ENCODE results near the gene GDF10.

- TF ChIP-seq ZNF256 (CRISPR knock-in tag; conservative IDR thresholded peaks at IDR 0.05): no peak
- no peak for TF ChIP-seq AKNA (CRISPR knock-in tag; IDR thresholded peaks at IDR 0.05; ENCODE audit: borderline replicate concordance)
- no peak for TF ChIP-seq PHF8 (CRISPR knock-in tag; IDR thresholded peaks at IDR 0.05)
- TF ChIP-seq ZNF550 (CRISPR knock-in tag; IDR thresholded peaks at IDR 0.05; ENCODE audit: borderline replicate concordance): no peak
- TF ChIP-seq ZNF317 (CRISPR knock-in tag; IDR thresholded peaks at IDR 0.05): no peak
These were observed 56.7 kb downstream of the GDF10 start for GRCh38 chr10:47356708-47357107.

Measured in HepG2 (cell line).